ENCODE data around the gene CENPO. TPM values are rescaled to one million over a fixed set of nuclear protein-coding genes. Genes with fewer than 3 reads are reported as not detected.

CENPO gene
- polyA plus RNA-seq, 4 donors: 19.2 to 23.0 (median 20.9) TPM

DNA sequence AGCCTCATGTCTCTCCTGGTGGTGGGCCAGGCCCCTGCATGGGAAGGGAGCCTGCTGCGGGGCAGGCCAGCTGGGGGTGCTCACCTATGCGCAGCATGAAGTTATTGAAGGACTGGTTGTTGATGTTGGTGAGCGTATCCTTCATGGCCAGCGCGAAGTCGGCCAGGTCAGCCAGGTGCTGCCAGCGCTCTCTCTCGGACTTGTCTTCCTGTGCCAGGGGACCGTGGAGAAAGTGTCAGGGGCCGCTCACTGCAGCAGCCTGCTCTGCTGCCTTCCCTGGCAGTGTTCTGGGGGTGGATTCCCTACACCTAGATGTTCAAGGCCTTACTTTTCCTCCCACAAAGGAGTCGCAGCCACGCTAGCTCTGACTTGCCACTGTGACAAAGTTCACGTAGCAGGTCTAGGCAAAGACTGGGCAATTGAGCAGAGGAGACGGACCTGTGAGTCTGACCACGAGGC, 28.2 kb downstream of the CENPO start:
- DNase-seq (ENCODE audit: low read depth in 4 of 4, low spot score in 3 of 4): no peak

DNA sequence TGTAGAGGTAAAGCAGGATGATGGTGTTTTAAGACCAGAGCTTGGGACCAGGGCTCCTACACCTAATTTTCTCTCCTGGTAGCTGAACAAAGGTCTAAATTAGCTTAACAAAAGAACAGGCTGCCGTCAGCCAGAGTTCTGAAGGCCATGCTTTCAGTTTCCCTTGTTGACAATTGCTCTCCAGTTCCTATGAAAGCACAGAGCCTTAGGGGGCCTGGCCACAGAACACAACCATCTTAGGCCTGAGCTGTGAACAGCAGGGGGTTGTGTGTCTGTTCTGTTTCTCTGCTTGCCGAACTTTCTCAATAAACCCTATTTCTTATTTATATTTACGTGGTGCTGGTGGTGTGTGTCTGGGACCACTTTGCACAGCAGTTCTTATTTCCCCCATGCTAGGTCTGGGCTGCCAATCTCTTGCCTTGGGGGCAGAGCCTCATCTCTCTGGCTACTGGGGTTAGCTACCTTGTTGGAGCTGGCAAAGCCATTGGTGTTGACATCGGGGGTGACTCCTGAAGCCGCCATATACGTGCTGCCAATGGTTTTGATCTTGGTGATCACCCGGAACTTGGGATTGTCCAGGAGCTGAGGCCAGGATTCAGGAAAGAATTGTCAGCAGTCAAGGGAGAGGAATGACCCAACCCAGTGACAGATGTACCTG, 29.0 kb downstream of the CENPO start:
- no peak for DNase-seq (ENCODE audit: low read depth in 4 of 4, low spot score in 3 of 4)

DNA sequence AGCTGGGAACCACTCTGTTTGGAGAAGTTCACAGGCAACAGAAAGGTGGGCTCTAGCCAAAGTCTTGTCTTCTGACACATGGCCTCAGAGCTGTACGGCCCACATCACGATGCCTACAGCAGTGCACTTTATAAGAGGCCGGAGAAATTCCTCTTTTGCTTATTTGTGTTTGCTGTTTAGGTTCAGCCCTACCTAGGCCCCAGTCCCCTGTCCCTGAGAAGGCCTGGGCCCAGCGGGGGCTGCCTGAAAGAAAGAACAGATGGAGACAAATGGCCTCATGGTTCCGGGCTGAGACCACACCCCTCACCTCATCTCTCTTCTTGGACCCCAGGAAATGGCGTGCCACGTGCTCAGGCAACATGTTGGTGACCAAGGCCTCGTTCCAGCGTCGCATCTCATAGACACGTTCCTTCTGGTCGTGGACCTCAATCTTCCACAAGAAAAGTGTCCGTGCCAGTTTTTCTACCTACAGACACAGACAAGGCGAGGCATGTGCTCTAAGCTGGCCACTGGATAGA, 30.9 kb downstream of the CENPO start:
- DNase-seq (ENCODE audit: low read depth in 4 of 4, low spot score in 3 of 4): no peak

DNA sequence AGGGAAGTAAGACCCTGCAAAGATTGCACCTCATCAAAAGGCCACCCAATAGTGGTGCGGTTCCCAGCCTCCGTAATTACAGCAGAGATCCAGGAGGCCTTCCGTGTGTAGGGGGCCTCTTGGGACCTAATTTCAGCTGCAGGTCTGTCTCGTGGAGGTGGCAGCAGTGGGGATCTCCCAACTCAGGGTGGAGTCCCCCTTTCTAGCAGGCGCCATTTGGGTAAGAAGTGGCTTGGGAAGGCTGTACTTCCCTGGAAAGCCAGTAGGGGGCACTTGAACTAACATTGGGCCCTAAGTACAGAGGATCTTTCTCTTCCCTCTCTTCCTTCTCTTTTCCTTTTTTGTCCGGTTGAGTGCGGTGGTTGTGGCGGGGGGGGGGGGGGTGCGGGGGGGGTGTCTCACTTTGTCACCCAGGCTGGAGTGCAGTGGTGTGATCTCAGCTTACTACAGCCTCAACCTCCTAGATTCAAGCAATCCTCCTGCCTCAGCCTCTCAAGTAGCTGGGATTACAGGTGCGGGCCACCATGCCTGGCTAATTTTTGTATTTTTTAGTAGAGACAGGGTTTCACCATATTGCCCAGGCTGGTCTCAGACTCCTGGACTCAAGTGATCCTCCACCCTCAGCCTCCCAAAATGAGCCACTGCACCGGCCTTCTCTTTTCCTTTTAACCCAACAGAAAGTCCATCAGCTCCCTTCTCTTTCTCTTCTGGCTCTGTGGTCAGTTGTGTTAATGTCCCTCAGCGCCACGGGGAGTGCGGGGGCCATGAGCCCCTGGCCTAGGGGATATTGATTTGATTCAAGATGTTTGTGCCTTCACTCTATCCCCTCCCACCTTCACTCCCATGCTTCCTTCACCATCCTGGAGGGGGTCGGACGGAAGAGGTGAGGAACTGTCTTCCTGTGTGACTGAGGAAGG, 32.0 kb downstream of the CENPO start:
- no peak for DNase-seq (ENCODE audit: low read depth in 4 of 4, low spot score in 3 of 4)

DNA sequence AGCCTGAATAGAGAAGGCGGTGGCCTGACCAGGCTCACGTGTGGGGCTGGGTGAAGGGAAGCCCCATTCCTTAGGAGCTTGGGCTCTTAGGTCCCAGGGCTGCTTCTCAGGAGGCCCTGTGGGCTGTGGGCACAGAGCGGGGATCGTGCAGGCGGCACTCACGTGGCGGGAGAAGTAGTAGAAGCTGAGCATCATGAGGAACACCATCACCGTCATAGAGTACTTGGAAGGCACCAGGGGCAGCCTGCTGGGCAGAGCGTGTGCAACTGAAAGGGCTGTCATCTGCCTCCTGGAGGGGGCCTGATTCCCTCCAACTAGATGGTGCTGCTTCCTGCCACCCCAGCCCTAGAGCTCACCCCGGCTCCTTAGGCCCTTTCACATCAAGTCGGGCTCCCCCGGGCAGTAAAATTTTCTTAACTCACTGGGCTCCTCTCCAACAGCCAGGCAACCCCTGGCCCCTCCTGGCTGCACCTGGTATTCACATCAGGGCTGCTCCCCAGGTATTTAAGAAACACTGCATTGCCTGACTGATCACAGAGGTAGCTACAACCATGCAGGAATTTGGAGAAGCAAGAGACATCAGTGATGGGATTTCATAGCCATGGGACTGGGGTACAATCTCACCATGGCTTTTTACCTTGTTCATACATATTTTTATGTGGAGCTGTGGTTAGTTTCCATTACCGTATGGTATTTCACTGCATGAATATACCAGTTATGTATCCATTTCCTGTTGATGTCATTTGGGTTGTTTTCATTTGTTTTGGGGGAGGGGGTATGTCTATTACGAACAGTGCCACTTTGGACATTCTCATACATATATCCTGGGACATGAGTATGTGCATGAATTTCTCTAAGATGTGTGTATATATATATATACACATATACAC, 32.9 kb downstream of the CENPO start:
- no peak for DNase-seq (ENCODE audit: low read depth in 4 of 4, low spot score in 3 of 4)

DNA sequence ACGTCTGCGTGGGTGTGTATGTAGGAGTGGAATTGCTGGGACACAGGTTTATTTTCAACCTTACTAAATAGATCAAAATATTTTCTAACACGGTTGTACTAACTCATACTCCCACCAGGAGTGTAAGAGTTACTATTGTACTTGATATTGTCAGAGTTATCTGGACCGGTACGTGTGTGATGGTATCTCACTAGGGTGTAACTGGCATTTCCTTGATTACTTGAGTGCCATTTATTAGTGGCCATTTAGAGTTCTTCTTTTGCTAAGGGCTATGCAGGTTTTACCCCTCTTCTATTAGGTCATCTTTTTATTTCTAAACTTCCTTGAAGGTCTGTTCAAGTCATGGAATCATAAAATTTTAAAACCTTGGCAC, 33.5 kb downstream of the CENPO start:
- no peak for DNase-seq (ENCODE audit: low read depth in 4 of 4, low spot score in 3 of 4)

DNA sequence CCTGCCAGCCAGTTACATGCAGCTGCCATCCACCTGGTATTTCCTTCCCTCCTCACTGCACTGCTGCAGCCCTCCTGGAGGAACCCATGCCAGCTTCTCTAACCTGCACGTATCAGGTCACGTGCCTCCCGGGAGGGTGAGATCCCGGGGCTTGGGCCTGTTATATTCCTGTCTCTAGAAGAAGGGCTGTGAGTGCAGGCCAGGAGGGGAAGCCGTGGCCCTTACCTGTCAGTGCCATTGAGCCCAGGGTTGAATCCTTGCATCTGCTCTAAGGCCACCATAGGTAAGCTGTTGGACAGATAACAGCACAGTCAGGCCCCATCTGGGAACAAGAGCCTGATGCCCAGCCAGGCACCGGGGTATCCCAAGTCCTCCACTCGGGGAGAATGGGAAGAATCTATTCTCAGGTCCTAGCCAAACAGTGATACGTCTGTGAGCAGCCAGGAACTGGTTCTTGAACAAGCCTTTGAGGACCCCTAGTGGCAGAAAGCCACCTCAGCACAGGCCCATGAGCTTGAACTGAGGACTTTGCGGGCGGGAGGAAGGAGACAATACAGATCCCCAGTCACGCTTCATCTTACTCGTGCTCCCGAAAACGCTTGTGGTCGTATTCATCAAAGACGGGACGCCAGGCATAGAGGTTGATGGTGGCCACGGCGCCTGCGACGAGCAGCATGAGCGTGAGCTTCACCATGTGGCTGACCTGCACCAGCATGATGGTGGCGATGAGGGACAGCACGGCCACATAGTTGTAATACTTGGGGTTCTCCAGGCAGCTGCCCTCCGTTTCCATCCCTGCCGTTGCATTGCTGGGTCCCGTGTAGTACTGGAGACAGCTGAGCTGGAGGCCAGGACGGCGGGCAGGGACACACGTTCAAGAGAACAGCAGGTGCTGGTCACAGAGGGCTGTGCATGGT, 34.4 kb downstream of the CENPO start:
- peak; percentile 64 to 77 (median 73) for DNase-seq (ENCODE audit: low read depth in 4 of 4, low spot score in 3 of 4)

DNA sequence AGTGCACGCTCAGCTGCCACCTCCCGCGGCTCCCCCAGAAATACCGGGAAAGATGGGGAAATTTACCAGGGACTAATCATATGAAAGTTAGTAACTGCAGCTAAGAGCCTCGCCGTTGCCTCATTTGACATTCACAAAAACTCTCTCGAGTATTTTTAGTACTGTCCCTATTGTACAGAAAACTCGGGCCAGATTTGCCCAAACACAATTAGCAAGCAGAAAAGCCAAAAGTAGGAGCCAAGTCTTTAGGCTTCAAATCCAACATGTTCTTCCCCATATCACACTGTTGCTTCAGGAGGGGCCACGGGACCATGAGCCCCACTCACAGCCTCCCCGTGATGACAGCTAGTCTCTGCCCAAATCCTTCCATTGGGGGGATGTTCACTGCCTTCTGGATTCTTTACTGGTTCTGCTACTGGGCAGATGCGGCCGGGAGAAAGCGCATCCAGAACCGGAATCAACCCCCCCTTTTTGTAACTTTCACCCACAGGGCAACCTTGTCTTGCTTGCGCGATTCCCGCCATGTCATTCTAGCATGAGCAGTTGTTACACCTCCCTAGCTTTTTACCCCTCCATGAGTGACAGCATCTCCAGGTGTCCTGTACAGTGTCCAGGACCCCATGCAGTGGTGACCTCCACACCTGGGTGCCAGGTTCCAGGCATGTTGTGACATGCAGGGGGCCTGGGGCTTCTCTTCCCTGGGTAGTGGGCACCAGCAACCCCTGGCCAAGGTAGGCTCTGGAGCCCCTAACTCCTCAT, 35.2 kb downstream of the CENPO start:
- no peak for DNase-seq (ENCODE audit: low read depth in 4 of 4, low spot score in 3 of 4)

DNA sequence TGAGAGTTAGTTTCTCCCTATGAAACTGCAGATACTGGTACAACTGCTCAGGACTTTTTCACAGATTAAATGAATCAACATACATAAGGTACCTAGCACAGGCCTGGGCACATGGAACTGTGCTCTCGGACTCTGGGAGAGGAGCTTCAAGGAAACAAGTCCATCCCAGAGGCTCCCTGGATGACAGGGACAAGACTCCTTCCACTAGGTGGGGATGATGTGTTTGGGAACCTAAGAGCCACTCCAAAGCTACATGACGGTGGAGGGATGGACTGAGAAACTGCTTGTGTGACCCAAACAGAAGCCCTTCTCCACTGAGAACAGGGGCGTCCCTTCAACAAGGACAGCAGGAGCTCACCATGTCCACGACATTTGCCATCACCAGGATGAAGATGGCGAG, 37.1 kb downstream of the CENPO start:
- DNase-seq (ENCODE audit: low read depth in 4 of 4, low spot score in 3 of 4): no peak

DNA sequence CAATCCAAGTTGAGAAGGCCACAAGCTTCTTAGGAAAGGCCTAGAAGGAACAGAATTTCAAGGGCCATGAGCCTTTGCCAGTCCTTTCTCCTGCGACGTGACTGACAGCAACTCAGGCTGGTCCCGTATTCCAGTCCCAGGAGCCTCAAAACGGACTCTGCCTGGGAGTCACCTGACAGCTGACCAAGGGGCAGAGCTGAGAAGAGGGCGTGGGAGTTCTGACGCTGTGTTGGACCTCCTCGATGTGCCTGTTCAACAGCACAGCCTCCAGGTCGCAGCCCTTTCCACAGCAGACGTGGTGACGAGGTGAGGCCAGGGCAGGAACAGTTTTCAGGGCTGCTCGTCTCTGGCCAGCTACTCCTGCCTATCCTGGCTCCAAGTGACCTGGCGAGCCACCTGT, 37.6 kb downstream of the CENPO start:
- DNase-seq (ENCODE audit: low read depth in 4 of 4, low spot score in 3 of 4): no peak

DNA sequence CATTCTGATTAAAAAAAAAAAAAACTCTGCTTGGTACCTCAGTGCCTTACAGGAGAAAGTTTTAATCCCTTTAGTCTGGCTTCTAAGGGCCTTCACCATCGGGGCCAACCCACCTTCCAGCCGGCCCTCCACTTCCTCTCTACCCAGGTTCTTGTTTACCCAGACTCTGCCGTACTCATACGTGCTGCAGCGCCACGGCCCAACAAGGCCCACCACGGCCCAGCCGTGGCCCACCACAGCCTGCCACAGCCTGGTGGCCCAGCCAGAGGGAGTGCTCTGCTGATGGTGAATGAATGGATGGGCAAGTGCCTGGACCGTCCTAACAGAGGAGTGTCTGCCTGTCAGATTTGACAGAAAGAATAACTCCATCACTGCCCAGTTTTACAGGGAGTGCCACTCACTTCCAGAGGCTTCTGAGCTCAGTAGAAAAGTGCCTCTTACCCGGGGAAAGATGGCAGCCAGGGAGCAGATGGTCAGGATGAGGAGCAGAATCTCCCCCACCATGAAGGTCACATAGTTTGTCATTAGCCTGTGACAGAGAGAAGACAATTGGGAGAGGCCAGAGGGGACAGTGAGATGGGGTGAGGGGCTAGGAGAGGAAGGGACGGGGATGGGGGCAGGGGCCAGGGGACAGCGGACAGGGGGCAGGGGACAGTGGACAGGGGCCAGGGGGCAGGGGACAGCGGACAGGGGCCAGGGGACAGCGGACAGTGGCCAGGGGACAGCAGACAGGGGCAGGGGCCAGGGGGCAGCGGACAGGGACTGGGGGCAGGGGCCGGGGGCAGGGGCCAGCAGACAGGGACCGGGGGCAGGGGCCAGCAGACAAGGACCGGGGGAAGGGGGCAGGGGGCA, 38.2 kb downstream of the CENPO start:
- DNase-seq (ENCODE audit: low read depth in 4 of 4, low spot score in 3 of 4): no peak

DNA sequence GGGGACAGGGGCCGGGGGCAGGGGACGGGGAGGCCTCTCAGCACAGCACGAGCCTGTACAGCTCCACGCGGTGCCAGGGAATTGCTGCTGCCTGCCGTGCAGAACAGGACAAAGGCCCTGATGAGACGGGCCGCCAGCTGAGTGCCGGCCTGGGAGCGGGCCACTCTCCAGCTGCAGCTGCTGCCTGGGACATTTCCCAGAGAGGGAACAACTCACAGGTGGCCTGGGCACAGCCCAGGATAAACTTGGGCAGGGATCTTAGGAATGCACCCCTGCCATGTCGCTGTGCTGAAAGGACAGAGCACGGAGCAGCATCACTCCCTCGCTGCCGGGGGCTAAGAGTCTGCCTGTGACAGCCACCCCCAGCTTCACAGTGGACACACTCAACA, 38.8 kb downstream of the CENPO start:
- no peak for DNase-seq (ENCODE audit: low read depth in 4 of 4, low spot score in 3 of 4)

DNA sequence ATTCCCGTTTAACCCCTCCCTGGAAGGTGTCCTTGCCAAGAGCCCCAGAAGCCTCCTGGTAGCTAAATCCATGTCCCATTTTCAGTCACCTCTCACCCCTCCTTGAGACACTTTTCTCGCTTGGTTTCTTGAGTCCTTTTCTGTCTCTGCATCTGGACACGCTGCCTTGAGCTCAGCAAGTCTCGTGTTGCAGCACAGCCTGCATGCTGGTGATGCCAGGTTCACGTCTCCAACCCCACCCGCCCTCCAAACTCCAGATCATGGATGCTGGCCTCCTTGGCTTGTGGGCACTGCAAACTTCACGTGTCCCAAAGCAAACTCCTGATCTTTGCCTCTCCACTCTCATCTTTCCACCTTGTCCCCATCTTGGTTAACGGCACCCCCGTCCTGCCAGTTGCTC, 39.3 kb downstream of the CENPO start:
- no peak for DNase-seq (ENCODE audit: low read depth in 4 of 4, low spot score in 3 of 4)

DNA sequence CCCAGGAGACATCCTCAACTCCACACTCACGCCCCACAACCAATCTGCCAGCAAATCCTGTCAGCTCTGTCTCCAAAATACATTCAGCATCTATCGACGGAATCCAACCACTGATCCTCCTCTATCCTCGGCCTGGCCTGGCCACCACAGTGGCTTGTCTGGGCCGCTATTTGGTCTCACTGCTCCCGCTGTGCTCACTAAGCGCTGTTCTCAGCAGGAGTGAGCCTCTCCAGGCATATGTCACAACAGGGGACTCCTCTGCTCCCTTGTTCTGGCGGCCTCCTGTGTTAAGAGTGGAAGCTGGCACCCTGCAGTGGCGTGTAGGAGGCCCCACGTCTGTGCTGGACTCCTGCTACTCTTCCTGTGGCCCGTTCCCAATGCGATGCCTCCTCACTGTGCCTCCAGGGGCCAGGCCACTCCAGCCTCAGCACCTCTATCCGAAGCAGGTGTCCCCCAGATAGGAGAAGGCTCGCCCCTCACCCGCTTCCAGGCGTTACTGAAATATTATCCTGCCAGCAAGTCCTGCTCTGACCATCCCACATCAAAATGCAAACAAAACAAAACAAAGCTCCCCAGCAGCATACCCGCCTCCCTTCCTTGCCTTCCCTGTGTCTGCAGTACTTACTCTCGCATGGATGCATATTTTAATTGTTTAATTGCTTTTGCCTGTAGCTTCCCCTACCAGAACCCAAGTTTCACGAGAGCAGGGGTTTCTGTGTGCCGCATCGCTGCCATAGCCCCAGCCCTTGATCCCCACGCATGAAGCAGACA, 39.9 kb downstream of the CENPO start:
- DNase-seq (ENCODE audit: low read depth in 4 of 4, low spot score in 3 of 4): no peak

DNA sequence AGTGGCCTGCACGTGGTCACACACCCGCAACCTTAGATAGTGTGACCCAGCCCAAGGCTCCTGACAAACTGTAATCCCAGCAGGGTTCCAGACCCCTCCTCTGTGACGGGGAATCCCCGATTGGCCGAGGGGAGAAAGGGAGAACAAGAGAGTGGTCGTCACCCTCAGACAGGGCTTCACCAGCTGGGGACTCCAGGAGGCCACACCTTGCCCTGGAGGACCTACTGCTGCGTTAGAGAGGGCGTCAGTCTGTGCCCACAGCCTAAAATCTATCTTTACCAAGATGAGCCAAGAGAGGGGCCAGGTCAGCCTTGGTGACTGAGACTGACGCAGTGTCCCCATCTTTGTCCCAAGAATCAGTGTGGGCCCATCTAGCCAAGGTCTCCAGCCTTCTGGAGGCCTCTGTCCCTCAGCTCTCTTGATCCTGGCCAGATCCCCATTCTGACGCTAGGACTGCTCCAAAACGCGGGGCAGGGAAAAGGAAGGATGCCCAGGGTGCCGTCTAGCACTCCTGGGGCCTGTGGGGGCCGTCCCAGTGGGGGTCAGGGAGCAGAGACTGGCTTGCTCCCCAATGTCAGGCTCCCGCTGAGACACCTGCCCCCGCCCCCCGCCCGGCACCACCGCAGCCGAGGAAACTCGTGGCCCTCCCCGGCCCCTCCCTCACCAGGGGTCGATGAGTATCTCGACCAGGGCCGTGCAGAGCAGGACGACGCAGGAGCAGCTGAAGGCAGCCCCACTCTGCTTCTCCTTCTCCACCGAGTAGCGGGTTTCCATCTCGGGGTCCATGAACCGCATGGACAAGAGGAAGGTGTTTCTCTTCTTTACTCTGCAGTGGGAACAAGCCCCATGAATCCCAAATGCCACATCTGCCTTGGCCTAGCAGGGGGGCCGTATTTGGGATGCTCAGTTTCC, 40.9 kb downstream of the CENPO start:
- no peak for DNase-seq (ENCODE audit: low read depth in 4 of 4, low spot score in 3 of 4)

DNA sequence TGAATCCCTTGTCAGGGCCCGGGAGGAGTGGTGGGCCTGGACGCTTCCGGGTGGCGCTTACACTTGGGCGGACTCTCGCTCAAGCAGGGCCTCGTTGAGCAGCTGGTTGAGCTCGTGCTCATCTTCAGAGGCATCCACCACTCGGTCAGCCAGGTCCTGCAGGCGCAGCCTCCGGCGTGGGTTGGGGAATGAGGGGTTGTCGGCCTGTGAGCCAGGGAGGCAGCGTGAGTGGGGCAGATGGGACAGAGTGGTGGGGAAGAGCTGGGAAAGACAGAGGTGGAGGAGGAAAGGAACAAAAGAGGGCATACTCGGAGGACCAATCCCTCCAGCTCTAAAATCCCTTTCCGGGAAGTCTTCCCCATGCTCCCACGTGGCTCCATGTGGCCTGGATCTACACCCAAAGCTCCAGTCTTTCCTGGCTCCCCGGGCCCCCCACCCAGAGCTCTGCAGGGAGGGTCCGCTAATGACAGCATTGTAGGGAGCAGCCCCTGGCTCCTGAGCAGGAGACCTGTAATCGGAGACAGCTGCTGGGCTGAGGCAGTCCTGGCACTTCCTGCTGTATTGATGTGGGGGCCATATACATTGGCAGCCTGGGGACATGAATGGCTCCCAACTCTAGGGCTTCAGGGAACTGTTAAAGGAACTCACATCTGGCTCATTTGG, 41.6 kb downstream of the CENPO start:
- no peak for DNase-seq (ENCODE audit: low read depth in 4 of 4, low spot score in 3 of 4)

Data from left renal pelvis (tissue), 4 donors.